ENCODE measurements around the gene OTOG.

The OTOG gene, protein sequence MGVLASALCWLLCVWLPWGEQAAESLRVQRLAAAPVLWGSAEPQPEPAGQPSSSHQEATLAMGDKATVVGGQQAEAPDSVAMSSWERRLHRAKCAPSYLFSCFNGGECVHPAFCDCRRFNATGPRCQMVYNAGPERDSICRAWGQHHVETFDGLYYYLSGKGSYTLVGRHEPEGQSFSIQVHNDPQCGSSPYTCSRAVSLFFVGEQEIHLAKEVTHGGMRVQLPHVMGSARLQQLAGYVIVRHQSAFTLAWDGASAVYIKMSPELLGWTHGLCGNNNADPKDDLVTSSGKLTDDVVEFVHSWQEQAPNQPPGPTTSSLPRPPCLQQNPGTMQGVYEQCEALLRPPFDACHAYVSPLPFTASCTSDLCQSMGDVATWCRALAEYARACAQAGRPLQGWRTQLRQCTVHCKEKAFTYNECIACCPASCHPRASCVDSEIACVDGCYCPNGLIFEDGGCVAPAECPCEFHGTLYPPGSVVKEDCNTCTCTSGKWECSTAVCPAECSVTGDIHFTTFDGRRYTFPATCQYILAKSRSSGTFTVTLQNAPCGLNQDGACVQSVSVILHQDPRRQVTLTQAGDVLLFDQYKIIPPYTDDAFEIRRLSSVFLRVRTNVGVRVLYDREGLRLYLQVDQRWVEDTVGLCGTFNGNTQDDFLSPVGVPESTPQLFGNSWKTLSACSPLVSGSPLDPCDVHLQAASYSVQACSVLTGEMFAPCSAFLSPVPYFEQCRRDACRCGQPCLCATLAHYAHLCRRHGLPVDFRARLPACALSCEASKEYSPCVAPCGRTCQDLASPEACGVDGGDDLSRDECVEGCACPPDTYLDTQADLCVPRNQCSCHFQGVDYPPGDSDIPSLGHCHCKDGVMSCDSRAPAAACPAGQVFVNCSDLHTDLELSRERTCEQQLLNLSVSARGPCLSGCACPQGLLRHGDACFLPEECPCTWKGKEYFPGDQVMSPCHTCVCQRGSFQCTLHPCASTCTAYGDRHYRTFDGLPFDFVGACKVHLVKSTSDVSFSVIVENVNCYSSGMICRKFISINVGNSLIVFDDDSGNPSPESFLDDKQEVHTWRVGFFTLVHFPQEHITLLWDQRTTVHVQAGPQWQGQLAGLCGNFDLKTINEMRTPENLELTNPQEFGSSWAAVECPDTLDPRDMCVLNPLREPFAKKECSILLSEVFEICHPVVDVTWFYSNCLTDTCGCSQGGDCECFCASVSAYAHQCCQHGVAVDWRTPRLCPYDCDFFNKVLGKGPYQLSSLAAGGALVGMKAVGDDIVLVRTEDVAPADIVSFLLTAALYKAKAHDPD (N-terminal part only)

DNA sequence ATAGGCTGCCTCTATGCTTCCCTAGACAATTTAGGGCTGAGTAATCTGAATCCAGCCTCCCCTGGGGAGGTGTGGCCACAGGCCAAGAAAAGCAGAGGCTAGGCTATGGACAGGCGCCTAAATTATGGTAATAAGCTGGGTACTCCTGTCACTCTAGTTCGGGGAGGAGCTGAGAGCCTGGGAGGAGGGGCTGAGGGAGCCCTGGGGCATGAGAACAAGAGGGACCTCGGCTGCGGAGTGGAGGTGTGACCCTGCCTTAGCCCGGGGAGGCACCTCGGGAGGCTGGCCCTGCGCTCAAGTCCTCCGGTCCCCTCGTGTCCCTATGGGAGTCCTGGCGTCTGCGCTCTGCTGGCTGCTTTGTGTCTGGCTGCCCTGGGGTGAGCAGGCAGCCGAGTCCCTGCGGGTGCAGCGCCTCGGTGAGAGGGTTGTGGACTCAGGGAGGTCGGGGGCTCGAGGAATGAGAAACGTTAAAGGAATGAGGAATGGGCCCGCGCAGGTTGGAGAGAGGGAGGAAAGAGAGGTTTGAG, at the start of gene OTOG:
TSS of gene OTOG (plus strand) at position 209 of the 527 bp plus-strand sequence. CDS start at position 323, 114 bp downstream.
- no peak for FAIRE-seq
- no peak for DNase-seq (ENCODE audit: low spot score)

DNA sequence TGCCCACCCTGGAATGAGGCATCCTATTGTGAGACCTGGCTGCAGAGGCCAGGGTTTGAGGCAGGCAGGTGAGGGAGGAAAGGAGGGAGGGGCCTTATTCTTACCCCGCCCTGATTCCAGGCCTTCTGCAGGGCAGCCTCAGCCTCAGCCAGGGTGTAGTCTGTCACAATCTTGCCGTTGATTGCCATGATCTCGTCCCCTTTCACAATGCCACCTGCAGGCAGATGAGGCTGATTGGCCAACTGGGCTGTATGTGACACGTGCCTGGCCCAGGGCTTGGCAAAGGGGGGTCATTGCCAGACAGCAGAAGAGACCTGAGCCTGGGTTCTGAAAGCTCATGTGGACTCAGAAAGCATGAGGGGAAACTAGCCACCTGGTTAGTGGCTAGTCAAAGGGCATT, 49.0 kb upstream of the OTOG start:
- DNase-seq (ENCODE audit: low spot score) (no peak), FAIRE-seq (no peak)

DNA sequence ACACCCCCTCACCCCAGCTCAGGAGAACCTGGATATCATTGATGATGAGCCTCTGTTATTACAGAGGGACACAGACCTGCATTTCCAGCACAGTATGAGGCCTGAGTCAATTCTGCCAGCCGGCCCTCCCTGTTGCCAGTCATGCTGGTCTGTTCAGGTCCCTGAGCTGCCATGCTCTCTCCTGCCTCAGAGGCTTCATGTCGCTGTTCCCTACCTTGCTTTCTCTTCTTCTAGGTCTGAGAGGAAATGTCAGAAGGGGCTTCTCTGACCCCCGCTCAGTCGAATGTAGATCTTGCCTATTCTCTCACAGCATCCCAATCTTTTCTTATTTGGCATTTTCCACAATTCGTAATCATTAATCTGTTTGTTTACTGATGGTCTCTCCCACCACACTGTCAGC, 48.6 kb upstream of the OTOG start:
- no peak for FAIRE-seq
- DNase-seq (ENCODE audit: low spot score): peak; percentile 30

DNA sequence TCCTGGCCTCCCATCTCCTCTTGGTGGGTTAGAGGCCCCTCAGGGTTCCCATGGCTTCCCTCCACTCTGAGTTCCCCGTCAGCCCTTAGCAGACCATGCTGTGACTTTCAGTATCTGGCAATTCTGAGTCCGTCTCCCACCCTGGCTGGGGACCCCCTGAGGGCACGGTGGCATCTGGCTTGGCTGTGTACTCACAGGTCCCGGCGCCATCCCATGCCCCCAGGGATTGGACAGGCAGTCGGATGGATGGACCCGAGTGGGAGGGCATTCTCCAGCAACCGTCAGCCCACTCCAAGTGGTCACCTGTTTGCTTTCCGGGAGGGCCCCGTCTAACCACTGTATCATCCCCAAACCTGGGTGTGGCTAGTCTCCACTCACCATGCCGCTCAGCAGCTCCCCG, 46.4 kb upstream of the OTOG start:
- no peak for FAIRE-seq
- no peak for DNase-seq (ENCODE audit: low spot score)

DNA sequence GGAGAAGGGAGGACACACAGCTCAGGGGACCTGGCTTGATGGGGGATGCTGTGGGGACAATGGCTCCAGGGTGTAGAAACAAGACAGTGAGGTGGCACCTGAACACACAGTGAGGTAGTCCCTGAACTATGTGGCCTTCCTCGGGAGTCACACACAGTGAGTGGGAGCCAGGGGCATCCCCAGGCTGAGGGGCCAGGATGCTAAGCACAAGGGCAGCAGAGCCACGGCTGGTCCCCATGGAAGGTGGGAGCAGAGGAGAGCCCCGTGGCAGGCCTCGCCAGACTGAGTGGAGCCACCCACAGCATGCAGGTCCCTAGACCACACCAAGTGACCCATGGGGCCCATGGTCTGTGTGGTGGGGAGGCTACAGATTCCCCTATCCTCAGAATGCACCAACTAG, 44.4 kb upstream of the OTOG start:
- no peak for FAIRE-seq
- no peak for DNase-seq (ENCODE audit: low spot score)

DNA sequence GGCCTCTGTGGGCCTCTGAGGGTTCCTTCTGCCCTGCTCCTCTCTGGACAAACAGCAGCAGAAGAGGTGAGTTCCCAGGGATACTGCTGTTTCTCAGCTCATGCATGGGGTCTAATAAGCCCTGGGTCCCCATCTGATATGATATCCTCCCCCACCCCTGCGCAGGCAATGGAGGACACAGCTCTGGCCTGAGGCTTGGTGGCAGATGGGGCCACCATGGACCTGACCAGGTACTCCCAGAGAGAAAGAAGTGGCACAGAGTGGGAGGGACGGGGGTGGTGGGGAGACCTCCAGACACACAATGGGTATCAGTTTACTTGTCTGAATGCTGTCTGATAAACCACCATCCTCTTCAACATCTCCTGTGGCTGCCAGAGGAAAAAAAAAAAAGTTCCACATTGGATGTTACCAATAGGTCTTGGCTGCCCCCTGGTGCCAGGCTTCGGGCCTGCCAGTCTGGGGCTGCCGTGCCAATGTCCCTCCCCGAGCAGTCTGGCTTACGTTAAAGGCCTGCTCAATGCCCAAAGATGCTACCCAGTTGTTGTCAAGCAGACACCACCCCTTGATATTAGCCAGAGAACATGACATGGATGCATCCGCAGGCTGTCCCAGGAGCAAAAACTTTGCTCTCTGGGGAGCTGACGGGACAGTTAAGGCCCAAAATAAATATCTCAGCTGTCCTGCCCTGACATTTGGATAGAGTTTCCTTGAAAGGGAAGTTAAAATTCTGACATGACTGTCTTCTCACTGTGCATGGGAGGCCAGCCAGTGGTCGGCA, 42.5 kb upstream of the OTOG start:
- FAIRE-seq: no peak
- DNase-seq (ENCODE audit: low spot score): peak; percentile 80

DNA sequence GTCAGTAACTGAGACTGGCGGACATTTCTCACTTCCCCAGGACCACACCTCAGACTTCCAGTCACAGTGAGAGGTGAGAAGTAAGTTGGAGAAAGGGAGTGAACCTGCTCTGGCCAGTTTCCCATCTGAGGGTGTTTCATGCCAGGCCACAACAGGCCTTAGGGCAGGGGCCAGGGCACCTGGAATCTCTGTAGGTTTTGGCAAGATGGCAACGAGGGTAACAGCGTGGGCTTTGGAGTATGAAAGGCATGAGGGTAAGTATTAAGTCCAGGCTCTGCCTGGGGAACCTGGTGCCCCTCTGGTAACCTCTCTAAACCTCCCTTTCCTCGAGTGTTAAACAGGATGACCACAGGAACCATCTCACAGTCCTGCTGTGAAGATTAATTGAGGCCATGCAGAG, 41.9 kb upstream of the OTOG start:
- no peak for DNase-seq (ENCODE audit: low spot score)
- FAIRE-seq: no peak

DNA sequence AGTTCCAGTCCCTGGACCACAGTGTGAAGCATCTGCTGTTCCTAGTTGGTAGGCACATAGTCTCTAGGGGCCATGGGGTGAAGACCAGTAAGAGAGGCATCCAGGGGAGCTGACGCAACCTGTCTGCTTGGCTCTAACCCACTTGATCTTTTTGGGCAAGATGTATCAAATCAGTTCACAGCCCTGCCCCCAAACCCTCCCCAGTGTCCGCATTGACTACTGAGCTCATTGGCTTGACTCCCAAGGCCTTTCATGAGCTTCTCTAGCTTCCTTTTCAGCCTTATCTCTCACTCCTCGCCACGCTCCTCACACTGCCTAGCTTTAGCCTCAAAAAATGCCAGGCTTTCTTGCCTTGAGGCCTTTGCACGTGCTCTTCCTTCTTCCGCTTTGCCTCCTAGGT, 40.7 kb upstream of the OTOG start:
- DNase-seq (ENCODE audit: low spot score): no peak
- no peak for FAIRE-seq

DNA sequence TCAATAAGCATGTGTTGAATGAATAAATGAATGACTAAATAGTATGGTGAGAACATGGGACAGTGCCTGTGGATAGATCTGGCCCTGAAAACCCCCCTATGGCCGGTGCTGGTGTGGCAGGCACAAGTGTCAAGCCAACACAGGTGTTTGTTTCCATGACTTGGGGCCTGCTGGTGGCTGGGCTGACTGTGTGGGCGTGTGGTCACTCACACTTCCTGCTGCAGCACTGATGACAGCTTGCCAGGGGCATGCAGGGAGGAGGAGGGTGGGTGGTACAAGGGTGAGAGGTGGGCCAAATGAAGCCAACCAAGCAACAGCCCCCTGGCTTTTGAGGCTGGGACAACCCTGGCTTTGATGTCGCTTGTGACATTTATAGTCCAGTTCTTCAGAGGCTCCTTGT, 40.1 kb upstream of the OTOG start:
- FAIRE-seq (no peak), DNase-seq (ENCODE audit: low spot score) (peak; percentile 41)

DNA sequence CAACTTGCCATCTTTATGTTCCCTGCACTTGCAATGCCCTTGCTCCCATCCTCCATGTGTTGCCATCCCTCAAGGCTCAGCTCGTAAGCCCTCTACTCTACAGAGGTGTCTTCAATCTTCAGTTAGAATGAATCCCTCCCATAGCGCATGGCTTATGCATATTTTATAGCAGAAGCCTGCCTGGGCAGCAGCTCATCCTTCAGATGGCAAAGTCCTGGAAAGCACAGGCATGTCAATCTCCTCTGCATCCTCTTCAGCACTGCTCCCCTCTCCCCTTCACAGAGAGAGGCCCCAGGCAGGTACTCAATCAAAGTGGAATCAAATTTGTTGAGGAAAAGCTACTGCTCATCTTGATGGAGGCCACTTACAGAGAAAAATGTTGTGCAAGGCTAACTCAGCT, 39.3 kb upstream of the OTOG start:
- FAIRE-seq (no peak), DNase-seq (ENCODE audit: low spot score) (no peak)

DNA sequence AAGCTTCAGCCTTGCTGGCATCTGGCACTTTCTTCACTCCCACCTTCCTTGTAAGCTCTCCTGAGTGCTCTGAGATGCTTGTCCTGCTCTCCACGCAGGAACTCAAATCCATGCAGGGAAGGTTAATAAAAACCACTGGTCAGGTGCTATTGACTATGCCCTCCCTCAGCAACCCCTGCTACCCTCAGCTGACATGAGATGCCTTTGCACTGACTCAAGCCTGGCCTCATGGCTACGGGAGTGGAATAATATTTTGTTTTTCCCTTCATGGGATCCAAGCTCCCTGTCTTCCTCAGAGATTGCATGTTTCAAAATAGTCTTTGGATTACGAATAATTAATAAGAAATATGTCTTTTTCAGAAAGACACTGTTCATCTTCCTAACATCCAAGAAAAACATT, 38.8 kb upstream of the OTOG start:
- peak; percentile 54 for DNase-seq (ENCODE audit: low spot score)
- no peak for FAIRE-seq

DNA sequence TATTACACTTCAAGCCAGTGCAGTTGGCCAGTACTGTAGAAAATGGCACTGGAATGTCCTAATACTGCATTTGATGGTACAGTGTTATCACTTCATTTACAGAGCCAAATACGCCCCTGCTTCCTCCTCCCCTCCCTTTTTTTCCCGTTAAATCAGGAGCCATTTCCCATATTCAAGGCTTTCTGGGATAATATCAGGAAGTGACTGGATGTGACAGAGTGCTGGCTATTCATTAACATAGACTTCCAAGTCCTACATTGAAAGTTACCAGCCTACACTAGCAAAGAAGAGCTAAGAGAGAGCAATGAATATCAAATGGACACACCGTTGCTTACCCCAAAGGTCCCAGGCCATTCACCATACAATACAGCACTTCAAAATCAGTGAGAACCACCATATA, 38.3 kb upstream of the OTOG start:
- DNase-seq (ENCODE audit: low spot score) (no peak), FAIRE-seq (no peak)

DNA sequence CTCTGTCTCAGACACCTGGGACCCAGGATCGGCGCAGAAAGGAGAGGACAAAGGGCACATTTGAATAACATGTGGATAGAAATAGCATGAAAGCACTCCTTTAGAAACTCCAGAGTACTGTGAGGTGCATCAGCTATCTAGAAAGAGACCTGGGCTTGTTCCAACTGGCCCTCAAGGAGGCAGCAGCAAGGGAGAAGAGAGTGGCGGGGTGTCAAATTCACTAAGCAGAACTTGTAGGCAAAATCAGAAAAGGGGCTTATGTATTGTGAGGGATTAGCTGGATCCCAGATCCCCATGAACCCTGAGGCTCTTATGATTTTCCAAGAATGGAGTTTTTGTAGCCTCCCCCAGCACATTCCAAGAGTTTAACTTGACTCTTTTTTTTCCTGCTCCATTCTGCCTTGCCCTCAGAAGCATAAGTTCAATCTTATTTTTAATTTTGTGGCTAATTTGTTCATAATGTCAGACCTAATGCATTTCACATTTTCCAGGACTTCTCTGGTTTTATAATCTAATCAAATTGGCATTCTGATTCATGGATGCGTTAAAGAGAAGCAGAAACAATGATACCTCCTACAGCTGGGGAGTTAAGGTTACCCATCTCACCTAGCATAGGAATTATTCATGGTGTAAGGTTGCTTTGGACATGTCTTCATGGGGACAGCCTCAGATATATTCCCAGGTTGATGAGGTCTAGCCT, 36.4 kb upstream of the OTOG start:
- DNase-seq (ENCODE audit: low spot score) (no peak), FAIRE-seq (no peak)

DNA sequence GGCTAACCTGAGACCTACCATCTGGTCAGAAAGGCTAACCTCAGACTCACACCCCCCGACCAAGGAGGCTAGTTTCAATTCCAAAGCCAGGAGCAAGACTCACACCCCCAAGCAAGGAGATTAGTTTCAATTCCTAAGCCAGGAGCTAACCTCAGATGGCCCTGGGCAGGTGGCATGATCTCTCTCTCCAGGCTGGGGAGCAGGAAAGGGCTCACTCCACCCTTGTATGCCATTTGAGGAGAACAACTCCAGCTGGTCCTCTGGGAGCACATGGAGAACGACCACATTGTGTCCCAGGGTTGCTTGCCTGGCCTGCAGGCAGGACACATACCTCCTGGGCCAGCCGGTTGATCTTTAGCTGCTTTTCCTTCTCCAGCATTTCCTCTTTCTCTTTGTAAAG, 35.5 kb upstream of the OTOG start:
- no peak for FAIRE-seq
- no peak for DNase-seq (ENCODE audit: low spot score)

DNA sequence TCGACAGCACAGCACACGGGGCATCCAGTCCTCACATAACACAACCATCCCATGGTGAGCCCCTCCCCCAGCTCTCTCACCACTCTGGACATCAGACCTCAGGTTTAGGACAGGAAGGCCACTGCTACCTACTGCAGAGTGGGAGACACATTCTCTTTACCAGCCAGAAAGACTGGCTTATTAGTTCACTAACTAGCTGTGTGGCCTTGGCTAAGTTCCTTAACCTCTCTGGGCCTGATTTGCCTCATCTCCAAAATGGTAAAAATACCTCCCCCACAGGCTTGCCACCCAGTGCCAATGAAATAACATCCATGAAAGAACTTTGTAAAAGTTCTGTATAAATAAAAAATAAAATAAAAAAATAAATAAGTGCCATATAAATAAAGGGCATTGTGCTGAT, 35.0 kb upstream of the OTOG start:
- DNase-seq (ENCODE audit: low spot score) (no peak), FAIRE-seq (no peak)

DNA sequence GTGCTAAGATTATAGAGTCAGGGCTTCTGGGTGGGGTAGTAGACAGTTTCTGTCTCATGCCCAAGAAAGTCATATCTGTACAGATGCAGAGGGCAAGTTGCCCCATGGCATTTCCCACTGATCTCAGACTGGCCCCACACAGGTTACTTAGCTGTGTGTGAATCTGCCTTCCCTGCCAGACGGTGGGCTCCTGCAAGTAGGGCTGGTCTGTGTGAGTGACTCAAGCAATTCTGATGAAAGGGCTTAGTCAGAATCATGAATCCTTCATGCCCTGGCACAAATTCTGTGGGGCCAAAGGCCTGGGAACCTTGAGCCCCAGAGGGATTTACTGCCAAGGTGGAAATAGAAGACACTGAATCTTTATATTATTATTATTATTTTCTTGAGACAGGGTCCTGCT, 33.2 kb upstream of the OTOG start:
- no peak for DNase-seq (ENCODE audit: low spot score)
- FAIRE-seq: no peak

DNA sequence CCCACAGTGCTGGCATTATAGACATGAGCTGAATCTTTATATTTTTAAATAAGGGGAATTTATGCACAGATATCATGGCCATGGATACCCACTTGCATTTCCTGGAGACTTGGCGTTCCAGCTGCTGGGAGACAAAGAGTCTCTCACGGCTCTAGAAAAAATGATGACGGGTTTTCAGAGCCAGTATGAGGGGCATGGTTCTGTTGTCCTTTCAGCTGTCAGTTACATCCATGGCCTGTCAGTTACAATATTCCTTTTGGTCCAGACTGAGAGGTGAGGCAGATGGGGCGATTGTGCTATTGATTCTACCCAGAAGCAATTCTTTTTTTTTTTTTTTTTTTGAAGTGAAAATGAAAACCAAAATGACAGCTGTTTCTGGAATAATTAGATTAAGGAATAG, 32.6 kb upstream of the OTOG start:
- FAIRE-seq (no peak), DNase-seq (ENCODE audit: low spot score) (no peak)

DNA sequence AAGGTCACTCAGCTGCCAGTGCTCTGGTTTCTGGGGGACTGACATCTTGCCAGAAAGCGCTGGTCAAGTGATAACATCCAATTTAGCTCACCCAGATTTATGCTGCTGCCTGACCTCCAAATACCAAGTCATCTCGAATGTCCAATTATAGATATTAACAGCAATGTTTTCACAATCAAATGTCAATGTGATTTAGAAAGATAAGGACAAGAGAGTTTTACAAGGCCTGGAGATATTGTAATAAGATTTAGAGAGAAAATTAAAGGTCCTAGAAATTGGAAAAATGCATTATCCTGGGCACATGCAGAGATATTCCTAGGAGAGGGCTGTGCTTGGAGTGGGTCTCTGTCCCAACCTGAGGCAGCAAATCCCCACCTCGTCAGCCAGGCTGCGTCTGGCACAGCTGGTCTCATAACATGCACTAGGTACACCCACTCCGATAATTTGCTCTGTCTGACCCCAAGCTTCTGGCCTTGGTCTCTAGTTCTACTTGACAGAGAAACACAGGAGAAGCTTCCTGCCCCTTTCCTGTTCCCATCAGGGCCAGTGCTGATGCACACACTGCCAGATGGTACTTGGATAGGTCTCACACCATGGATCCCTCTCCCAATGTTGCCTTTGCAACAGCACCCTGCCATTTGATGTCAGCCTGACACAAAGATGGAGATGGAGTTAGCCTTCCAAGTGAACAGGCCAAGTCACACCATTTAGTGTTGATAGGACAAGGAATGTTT, 31.4 kb upstream of the OTOG start:
- no peak for FAIRE-seq
- no peak for DNase-seq (ENCODE audit: low spot score)

DNA sequence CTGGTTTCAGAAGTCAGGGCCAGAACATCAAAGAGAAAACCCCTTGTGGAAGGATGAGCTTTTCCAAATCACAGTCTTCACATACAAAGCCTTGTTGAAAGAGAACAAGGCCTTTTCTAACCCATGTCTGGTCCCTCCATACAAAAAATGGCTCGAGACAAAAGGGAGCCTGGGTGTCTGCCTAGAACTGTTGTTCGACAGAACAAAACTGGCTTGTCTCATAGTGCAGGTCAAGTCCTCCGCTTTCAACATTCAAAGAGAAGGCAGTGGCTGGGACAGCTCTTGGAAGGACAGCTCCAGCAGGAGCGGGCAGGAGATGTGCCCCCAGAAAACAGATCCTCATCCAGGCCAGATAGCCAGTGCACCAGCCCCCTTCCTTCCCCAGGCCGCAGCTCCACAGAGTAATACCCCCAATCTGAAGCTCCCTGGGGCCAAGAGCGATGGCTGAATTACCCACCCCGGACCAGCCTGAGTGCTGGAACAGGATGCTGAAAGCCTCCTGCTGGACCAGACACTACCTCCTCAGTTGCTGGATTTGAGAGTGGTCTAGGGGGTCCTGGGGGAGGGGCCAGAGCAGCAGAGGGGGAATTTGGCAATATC, 30.4 kb upstream of the OTOG start:
- DNase-seq (ENCODE audit: low spot score): no peak
- no peak for FAIRE-seq
